ENCODE data around the gene RPE.

RPE gene

GRCh38 chr2:210000464-210001324 lies 1.7 kb upstream of the RPE start:
- DNase-seq (ENCODE audit: low read depth in 2 of 2), result no peak

GRCh38 chr2:210003359-210003758 lies 921 bp downstream of the RPE start:
- no peak for DNase-seq (ENCODE audit: low read depth in 2 of 2)

- no peak for DNase-seq (ENCODE audit: low read depth in 2 of 2)
These were observed 2.4 kb downstream of the RPE start for GRCh38 chr2:210004881-210005280.

- no peak for DNase-seq (ENCODE audit: low read depth in 2 of 2)
These were observed 5.5 kb downstream of the RPE start for GRCh38 chr2:210007895-210008294.

GRCh38 chr2:210009126-210009525 lies 6.7 kb downstream of the RPE start:
- no peak for DNase-seq (ENCODE audit: low read depth in 2 of 2)

- no peak for DNase-seq (ENCODE audit: low read depth in 2 of 2)
These were observed 7.5 kb downstream of the RPE start for GRCh38 chr2:210009896-210010295.

- no peak for DNase-seq (ENCODE audit: low read depth in 2 of 2)
These were observed 17.7 kb downstream of the RPE start for GRCh38 chr2:210020138-210020537.

GRCh38 chr2:210022824-210023223 lies 20.4 kb downstream of the RPE start:
- no peak for DNase-seq (ENCODE audit: low read depth in 2 of 2)

GRCh38 chr2:210027608-210028007 lies 25.2 kb downstream of the RPE start:
- no peak for DNase-seq (ENCODE audit: low read depth in 2 of 2)

GRCh38 chr2:210028178-210028577 lies 25.7 kb downstream of the RPE start:
- DNase-seq (ENCODE audit: low read depth in 2 of 2), result no peak

GRCh38 chr2:210034087-210034683 lies 31.7 kb downstream of the RPE start:
- no peak for DNase-seq (ENCODE audit: low read depth in 2 of 2)

- DNase-seq (ENCODE audit: low read depth in 2 of 2), result no peak
These were observed 33.2 kb downstream of the RPE start for GRCh38 chr2:210035679-210036078.

- no peak for DNase-seq (ENCODE audit: low read depth in 2 of 2)
These were observed 35.6 kb downstream of the RPE start for GRCh38 chr2:210038078-210038477.

- DNase-seq (ENCODE audit: low read depth in 2 of 2), result no peak
These were observed 44.5 kb downstream of the RPE start for GRCh38 chr2:210046851-210047500.

GRCh38 chr2:210049831-210050230 lies 47.4 kb downstream of the RPE start:
- no peak for DNase-seq (ENCODE audit: low read depth in 2 of 2)

- DNase-seq (ENCODE audit: low read depth in 2 of 2), result no peak
These were observed 48.4 kb downstream of the RPE start for GRCh38 chr2:210050885-210051284.

- no peak for DNase-seq (ENCODE audit: low read depth in 2 of 2)
These were observed 52.3 kb downstream of the RPE start for GRCh38 chr2:210054696-210055095.

- no peak for DNase-seq (ENCODE audit: low read depth in 2 of 2)
These were observed 53.4 kb downstream of the RPE start for GRCh38 chr2:210055825-210056224.

GRCh38 chr2:210063306-210063705 lies 60.9 kb downstream of the RPE start:
- DNase-seq (ENCODE audit: low read depth in 2 of 2), result no peak

All from stimulated activated CD8-positive, alpha-beta memory T cell treated with anti-CD3 and anti-CD28 coated beads, Interleukin-2, amount 100 ng/mL, for 48 hours (primary cell).